OCI-LY3 (cell line): ENCODE results near the gene AIPL1.

Experiments used
- CTCF ChIP-seq: fragments of 200-600, 300-600 bp; sonication (generic); IDR thresholded peaks from 2 replicates; pipeline ENCODE4 v1.5.1; 2014; ENCODE audit warnings: antibody characterized with exemption, low read length, low read depth
- EZH2phosphoT487 ChIP-seq: fragments of 200-600 bp; shearing (Covaris generic); IDR thresholded peaks from 2 replicates; pipeline ENCODE4 v1.6.1; 2018; ENCODE audit warnings: antibody characterized with exemption, mixed run types, low read depth

- TF ChIP-seq CTCF (no peak), EZH2phosphoT487 (no peak)
These were observed 32.7 kb downstream of the AIPL1 start for GRCh38 chr17:6402258-6402657.
